Stimulated activated CD8-positive, alpha-beta memory T cell treated with anti-CD3 and anti-CD28 coated beads, Interleukin-12 subunit alpha, Interleukin-12 subunit beta, amount 100 ng/mL, for 24 hours (primary cell): ENCODE results near the gene FBXO9.

Experiments
- DNase-seq: peaks from one replicate; pipeline ENCODE4 v3.0.0-alpha.2; 2020; ENCODE audit errors: extremely low read depth

FBXO9 gene

DNA sequence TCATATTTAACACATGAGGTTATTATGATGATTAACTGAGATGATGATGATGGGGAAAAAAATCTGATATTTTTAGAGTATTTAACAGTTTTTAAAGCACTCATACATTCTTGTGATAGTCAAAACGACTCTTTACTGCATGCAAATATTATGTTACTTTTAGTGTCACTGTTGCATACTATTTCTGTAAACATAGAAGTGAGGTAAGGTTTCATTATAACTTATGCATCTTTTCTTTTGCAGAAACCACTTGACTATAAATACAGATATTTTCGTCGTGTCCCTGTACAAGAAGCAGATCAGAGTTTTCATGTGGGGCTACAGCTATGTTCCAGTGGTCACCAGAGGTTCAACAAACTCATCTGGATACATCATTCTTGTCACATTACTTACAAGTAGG lies 30.1 kb downstream of the FBXO9 start:
- DNase-seq = no peak

DNA sequence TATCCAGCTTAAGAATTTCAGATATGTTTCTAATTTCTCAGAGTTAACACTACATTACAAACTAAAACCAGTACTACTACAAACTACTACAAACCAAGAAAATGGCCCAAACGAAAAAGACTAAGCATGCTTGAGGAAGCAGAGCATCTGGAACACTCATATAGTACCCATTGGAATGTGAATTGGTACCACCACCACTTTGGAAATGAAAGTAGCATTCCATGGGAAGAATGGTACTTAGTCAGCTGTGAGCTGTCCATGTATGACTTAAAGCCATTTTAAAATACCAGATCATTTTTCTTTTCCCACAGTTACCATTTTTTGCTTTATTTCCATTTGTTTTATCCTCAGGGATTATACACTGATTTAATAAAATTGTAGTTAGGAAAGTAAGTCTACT lies 30.5 kb downstream of the FBXO9 start:
- no peak for DNase-seq

DNA sequence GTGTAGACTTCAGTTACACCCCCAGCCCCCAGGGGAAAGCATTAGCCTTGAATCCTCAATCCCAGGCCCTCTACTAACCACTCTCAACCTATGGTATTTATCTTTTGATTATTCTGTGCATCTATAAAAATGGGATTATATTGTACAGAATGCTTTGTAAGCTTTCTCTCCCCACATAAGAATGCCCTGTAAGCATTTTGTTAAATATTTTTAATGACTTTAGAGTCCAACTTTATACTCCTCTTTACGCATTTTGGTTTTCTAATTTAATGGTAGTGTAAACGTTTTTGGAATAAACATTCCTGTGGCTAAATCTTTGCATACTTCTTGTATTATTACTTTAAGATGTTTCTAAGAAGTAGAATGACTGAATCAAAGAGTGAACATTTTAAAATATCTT lies 35.4 kb downstream of the FBXO9 start:
- DNase-seq = no peak

DNA sequence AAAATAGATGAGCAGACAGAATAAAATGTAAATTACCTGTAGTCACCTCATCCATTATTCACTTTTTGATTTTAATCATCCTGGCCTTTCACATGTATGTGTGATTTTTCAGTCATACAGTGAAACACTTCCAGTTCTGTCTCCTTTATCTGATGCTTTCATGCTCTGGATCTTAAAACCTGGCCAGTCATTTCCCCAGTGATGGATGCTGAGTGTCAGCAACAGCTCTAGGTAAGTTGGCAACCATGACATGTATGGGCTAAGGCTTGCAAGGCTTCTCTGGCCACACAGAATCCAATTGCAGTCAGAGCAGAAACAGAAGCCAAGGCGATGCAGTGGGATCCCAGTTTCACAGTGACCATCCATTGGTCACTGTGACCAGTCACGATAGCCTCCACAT lies 35.8 kb downstream of the FBXO9 start:
- no peak for DNase-seq

DNA sequence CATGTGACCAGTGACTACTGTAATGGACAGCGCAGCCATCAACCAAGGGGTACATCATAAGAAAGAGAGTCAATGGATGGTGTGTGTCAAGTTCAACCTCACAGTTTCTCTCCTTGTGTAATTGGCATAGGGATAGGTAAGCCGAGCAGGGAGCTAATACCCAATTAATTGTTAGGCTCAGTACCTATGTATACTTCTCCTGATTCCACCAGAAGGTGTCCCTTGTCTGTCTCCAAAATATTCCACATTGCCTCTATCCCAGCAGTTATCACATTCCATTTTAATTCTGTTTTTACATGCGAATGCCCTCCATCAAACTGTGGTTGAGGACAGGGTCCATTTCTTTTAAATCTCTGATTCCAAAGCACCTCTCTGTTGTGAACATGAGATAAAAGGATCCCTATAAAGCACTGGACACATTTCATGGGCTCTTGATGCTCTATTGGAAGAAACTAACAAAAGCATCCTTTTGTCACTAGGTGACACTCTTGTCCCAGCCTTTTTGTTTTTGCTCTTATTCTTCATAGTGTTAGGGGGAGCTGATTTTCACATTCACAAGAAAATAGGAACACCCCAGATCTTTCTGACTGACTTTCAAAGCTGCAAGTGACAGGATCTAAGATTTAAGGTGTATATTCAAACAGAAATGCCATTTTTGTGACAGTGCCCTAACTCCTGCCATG lies 38.9 kb downstream of the FBXO9 start:
- DNase-seq = no peak

DNA sequence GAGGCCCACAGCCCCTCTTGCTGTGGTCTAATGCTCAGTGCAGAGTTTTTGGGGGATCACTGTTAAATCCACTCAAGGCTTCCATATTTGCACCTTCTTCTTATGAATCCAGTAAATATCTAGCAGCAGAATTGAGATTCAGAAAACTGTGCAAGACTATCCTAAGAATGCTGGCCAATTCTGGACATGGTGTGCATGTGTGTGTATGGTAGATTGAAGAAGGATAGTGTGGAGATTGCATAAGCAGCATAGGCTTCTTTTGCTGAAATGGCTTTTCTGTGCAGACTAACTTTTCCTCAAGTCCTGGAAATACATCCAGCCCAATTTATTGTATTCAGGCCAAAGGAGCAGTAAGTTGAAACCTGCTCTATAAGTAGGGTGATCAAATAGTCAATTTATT lies 39.7 kb downstream of the FBXO9 start:
- DNase-seq = no peak

DNA sequence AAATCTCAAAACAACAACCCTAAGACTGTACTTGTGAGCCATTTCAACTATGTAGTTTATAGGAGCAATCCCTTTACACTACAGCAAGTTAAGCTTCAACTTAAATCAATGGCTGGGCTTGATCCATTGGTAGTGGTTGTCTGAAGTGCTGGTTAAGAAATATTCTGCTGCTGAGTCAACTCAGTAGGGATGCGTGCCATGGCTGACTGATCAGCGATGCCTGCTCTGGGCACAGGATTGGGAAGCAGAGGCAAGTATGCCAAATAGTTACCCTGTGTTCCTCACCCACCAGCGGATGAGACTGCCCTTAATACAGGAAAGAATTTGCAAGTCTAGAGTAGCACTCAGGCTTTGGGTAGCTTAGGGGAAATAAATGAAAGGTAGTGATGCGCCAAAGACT lies 41.9 kb downstream of the FBXO9 start:
- no peak for DNase-seq

DNA sequence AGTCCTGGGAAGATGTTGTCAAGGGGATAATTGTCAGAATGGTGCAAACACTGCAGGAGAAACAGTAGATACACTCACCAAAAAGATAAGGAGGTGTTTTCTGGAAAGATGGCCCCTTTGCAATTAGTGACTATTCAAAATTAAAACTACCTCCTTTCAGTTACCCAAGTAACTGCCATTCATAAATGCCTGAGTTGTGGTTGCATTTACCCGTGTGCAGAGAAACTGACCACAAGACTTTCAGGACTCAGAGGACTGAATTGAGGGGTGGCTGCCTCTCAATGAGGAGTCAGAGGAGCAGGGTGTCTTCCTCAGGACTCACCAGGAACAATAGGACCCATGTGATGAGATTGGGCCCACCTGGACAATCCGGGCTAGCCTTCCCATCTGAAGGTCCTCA lies 44.4 kb downstream of the FBXO9 start:
- no peak for DNase-seq

DNA sequence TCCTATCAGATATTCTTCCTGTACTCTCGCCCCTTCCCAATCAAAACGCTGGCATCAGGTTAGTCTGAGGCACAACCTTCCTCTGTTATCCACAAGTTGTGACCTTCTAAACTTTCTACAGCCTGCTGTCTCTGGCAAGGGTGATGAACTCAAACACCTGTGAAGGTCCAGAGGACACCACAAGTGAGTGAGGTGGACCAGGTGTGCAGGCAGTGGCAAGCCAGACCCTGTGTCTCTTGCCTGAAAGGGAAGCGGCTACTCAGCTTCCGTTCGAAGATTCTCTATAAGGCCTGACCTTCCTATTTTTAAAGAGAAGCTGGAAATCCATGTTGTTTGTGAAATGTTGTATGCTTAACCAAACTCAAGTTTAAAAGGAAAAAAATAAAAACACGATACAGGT lies 46.7 kb downstream of the FBXO9 start:
- DNase-seq = no peak

DNA sequence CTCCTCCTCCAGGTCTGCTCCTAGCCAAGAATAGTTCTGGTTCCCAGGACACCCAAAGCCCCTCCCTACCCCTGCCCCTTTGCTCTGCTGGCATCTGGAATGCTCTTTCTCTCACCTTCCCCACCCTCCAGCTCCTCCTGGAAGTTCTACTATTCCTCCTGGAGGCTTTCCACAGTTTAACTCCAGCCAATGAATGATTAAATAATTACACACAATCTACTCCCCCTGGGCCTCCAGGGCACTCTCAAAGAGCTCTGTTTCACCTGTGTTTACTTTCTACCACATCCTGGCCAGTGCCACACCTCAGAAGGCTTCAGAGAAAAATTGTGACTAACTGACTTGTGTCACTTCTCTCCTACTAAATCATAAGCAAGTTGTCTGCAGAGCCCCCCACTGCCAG lies 47.2 kb downstream of the FBXO9 start:
- no peak for DNase-seq

DNA sequence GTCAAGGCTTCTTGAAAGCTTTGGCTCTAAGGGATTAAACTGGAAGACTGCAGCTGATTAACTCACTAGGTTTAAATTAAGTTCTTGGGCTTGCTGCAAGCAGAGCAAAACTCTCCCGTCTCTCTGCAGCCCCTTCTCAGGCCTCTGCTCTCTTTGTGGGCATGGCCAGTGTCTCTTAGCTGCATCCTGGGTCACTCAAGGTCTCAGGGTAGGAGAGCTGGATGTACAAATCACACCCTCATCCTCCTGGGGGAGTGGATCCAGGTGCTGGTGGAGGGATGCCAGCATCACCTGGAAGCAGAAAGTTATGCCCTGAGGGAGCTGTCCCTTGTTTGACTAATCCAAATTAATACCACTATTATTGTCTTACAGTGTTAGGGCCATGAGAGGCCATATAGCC lies 47.7 kb downstream of the FBXO9 start:
- DNase-seq = no peak

DNA sequence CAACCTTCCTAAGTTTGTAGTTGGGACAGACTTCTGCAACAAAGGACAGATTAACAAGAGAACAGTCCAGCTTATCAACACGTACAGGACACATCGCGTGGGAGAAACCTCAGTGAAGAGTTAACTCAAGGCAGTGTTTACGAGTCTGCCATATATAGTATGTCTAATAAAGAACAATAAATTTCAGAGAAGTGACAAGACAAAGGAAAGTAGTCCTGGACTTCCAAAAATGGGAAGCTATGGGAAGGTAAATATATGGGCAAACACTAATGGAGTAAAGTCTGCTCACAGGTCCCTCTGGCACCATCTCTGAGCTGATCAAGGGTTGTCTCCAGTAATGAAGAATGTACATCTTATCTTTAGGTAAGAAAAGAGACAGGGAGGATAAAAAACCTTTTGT lies 48.5 kb downstream of the FBXO9 start:
- DNase-seq = no peak

DNA sequence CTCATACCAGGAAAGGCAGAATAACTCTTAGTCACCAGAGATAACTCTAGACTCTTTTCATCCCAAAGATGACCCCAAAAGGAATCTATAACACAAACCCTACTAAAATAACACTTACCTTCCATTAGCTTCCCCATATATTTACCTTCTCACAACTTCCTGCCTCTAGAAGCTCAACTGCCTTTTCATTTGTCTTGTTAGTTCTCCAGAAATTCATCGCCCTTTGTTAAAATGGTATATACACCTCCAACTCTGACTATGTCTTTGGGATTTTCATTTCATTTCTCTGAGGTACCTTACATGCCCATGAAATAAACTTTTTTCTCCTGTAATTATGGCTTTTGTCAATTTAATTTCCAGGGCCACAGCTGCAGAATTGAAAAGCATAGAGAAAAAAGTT lies 49.9 kb downstream of the FBXO9 start:
- DNase-seq = no peak

DNA sequence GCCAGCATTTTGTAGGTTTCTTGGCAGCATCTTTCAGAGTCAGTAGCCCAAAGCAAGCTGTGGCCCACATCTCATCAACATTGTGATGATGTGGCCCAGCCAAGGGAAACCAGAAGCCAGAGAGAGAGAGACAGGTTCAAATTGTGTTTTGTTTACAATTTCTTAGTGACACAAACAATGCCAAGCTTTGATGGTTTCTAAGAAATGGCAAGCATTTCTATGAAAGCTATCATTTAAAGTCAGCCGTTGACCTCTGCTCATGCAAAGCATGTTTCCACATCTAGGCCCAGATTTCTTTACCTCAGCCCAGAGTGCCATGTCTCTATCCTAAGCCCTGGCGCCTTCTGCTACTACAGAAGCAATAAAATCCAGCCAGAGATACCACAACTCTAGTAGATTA lies 50.5 kb downstream of the FBXO9 start:
- no peak for DNase-seq

DNA sequence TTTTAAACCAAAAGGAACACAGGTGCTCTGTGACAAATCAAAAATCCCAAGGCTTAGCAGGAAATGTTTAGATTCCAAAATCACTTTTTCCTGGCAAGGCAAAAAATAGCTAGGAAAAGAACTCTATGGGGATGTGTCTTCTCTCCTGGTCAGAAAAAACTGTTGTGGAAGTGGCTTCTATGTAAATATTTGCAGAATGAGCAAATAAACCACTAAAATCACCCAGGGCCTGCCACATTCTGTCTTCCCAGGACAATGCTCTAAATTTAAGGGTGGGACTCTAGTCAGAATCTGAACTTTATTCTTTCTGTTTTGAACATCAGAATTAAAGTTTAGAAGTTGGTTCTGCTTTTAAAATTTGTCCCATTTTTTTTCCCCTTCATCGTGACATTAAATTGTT lies 54.1 kb downstream of the FBXO9 start:
- DNase-seq = no peak

DNA sequence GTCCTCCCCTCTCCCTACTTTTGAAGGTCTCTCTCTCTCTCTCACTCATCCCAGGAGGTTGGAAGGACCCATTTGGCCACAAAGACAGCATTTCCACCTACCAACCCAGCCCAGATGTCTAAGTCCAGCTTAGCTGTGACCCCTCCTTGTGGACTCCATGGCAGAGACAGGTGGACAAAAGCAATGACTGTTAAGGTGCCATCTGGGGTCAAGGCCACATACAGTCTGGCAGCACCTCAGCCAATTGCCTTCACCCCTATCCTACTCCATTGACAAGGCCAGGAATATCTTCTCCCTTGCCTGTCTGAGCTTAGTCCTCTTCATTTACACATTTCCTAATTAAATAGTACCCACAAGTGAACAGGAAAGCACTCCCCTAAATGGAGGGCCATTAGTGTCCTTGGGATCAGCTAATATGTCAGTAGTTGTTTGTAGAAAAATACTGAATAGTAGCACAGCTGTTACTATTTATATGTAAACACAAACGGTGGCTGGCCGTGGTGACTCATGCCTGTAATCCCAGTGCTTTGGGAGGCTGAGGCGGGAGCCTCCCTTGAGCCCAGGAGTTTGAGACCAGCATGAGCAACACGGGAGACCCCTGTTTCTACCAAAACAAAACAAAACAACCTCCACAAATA lies 54.7 kb downstream of the FBXO9 start:
- no peak for DNase-seq

DNA sequence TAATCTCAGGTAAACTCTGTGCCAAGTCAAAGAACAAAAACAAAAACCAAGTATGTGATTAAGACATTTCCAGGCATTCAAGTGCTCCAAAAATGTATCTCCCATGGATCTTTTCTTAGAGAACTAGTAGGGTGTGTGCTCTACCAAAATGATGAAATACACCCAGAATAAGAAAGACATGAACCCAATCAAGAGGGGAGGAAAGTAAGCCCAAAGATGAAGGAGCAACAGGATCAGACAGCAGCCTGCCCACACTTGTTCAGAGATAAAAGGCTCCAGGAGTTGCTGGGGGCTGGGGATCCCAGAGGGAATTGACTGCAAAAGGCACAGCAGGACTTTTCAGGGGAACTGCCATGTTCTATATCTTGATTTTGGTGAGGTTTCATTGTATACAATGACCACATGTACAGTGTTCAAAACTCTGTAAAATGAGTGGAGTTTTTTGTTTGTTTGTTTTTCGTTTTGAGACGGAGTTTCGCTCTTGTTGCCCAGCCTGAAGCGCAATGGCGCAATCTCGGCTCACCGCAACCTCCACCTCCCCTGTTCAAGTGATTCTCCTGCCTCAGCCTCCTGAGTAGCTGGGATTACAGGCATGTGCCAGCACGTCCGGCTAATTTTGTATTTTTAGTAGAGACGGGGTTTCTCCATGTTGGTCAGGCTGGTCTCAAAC lies 59.1 kb downstream of the FBXO9 start:
- no peak for DNase-seq

DNA sequence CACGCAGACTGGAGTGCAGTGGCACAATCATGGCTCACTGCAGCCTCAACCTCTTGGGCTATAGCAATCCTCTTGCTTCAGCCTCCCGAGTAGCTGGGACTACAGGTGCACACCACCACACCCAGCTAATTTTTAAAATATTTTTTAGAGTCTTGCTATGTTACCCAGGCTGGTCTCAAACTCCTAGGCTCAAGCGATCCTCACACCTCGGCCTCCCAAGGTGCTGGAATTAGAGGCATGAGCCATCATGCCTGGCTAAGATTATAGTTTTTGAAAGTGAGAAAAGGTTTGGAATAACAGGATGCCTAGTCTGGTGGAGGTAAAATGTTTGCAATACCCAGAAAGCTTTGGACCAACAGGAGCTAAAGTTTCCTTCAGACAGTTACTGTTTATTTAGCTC lies 60.1 kb downstream of the FBXO9 start:
- DNase-seq = no peak

DNA sequence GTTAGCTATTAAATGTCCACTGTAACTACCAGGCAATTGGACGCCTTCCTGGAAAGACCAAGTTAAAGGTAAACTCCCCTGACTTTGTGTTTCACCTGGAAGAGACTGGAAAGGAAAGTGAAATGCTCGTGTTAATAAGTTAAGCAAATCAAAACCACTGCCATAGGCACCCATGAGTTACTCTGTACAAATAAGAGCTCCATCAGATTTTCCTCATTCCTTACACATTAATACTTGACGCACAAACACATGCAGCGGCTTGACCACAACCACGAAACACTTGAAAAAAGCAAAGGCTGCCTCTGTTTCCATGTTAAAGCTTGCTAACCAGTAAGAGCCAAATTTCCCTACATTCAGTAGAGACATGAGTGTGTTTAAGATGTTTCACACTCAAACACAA lies 63.6 kb downstream of the FBXO9 start:
- no peak for DNase-seq

DNA sequence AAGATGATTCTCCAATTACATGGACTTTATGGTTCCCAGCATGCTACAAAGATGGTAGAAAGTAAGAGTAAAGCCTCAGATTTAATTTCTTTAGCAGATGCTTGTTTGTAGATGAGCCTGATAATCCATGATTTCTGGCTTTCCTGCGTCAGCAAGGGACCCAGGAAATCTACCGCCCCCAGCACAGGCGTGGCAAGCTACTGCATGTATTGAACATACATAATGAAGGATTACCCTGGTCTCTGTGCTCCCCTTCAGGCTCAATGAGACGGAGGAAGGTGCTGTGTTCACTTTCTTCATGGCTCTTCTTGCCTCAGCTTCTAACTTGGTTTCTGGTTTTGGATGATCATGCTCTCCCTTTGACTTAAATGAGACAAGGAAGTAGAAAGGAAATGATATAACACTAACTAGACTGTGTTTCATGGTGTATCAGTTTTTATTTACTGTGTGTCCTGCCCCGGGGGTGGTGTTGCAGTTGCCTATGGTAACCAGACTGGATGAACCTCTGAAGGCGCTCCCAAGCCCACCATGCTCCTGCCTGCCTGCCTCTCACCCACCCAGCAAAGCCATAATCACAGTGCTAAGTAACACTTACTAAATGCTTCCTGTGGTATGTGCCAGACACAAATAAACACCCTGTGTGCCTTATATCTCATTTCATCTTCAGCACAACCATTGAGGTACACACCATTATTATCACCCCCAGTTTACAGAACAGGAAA lies 65.5 kb downstream of the FBXO9 start:
- no peak for DNase-seq

DNA sequence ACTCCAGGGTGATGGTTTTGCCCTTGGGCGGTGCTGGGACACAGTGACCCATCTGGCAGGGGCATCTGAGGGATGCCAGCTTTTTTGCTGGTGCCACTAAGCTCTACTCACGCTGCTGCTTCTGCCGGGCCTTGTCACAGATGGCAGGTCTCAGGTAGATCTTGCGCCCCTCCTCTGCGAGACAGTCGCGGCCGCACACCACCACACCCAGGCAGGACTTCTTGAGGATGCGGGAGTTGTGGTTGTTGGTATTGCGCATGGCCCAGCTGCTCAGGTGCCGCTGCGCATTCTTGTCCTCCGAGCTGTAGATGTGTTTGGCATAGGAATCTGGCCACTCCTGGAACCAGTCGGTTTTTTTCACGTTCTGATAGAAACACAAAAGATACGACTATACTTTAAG lies 68.8 kb downstream of the FBXO9 start:
- DNase-seq = no peak

DNA sequence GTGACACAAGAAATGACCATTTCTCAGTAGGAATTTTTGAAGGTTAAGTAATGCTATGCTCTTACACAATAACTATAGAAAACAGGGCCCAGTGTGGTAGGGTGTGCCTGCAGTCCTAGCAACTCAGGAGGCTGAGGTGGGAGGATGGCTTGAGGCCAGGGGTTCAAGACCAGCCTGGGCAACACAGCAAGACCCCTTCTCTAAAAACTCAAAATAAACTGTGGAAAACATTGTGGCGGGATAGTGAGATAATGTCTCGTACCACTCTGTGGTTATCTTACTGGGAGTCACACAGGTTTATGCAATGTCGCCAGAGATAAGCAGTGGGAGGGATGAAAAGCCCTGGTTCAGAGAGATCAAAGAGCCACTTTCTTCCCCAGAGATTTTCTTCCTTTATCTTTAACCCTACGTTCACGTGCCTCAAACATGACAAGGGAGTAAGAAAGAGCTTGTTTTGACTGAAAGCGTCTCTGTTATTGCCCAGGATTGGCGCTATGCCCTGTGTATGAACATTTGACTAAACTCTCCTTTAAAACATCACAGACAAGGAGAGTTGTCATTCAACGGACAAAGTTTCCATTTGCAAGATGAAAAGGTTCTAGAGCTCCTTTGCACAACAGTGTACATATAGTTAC lies 69.5 kb downstream of the FBXO9 start:
- no peak for DNase-seq
